GM19324 (cell line): ENCODE measurements around the gene CDR2L.
"Not testable (repeated sequence)": the region's sequence is repeated elsewhere in the genome, so short reads cannot be mapped to it uniquely, and the experiment has no call there.

Experiments
- ATAC-seq: cut with Tn5 transposase; IDR thresholded peaks from one replicate; pipeline ENCODE4 v1.9.1; 2021; ENCODE audit warnings: mild to moderate bottlenecking, moderate library complexity; ENCODE audit not compliant: unreplicated experiment, low FRiP score

The CDR2L gene

DNA sequence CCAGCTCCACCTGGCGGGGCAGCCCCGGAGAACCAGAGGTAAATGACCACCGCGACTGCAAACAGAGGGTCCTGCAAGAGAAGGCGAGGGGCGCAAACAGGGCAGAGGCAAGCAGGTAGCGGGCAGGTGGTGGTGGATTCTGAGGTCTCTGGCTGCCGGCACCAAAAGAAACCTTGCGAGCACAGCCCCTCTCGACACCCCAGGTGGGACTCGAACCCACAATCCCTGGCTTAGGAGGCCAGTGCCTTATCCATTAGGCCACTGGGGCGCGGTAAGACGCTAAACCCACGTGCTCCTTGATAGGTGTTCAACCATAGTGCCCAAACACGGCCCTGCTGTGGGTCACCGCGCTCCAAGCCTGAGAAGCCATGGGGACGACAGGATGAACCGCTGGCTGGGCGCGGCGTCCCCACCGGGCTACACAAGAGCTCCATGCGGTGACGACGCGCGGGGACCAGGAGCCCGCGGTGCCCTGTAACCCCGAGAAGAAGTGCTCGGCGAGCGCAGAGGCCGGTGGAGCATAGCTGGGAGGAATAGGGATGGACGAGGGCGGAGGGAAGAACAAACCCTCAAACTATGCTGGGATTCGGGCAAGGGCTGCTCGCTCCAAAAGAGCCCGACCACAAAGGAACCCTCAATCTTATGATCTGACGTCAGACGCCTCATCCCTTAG is 46.9 kb downstream of the CDR2L start:
- ATAC-seq, result peak; percentile 50

GRCh38 chr17:75036643-75037268 is 49.3 kb downstream of the CDR2L start:
- no peak for ATAC-seq

GRCh38 chr17:75039238-75039637 is 51.8 kb downstream of the CDR2L start:
- ATAC-seq, result no peak

DNA sequence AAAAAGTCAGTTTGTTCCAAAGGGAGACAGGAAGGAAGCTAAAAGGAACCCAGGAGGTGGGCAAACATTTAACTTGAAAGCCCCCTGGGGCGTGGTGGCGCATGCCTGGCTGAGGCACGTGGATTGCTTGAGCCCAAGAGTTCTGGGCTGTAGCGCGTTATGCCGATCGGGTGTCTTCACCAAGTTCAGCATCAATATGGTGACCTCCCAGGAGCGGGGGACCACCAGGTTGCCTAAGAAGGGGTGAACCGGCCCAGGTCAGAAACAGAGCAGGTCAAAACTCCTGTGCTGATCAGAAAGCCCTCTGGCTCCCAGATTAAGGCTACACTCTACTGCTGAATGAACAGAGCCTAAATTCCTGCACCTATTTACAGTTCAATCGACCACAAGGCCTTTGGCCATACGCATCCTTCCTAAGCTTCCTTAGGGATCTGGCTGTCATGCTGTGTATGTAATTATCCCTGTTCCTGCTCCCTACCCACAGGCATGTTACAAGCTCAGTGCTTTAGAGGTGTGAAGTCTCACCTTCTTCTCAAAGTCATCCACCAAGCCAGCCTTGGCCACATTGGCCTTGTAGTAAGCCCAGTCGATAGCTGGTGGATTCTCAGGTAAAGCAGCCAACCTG is 54.3 kb downstream of the CDR2L start:
- ATAC-seq, result no peak

DNA sequence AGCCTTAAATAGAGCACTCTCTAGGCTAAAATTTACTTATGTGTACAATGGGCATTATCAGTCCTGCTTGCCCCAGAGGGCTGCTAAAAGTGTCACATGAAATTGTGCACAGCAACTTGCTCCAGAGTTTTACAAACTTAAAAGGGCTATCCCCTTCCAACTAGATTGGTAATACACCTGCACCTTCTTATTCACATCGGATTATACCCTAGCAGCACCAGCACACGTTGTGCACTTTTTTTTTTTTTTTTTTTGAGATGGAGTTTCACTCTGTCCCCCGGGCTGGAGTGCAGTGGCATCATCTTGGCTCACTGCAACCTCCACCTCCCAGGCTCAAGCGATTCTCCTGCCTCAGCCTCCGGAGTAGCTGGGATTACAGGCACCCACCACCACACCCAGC is 56.4 kb downstream of the CDR2L start:
- not testable (repeated sequence) for ATAC-seq

GRCh38 chr17:75044716-75045115 is 57.3 kb downstream of the CDR2L start:
- ATAC-seq, result no peak

- ATAC-seq, result not testable (repeated sequence)
Observed at GRCh38 chr17:75045946-75046406, 58.5 kb downstream of the CDR2L start.

GRCh38 chr17:75046407-75047289 is 59.2 kb downstream of the CDR2L start, which contains the start of the genes ATP5PD and KCTD2:
Gene ATP5PD (minus strand): TSS chr17:75046969. CDS start chr17:75042650, 4,319 bp downstream.
Gene KCTD2 (plus strand): TSS chr17:75047225. CDS start chr17:75047251, 26 bp downstream.
- peak; percentile 96 for ATAC-seq

DNA sequence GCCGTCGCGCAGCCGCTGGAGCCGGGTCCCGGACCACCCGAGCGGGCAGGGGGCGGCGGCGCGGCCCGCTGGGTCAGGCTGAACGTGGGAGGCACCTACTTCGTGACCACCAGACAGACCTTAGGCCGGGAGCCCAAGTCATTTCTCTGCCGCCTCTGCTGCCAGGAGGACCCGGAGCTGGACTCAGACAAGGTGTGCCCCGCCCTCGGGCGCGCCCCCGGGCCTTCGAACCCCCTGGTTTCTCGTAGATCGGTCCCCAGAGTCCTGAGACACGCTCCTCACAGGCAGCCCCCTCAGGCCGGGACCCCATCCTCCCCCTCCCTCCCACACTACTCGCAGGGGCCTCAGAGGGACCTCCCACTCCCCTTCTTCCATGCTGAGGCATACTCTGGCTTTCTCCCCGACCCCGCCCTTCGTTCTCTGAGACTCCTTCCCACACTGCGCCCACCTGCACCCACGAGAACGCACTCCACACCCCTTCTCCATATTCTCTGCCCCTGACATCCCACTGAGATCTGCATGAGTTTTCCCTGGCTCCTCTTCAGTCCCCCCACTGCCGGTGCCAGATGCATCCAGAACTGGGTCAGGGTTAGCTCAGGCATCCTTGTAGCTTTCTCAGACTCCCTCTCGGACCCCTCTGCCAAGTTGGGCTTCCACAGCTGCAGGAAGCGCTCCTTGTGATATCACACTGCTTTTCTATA is 60.1 kb downstream of the CDR2L start:
- ATAC-seq, result peak; percentile 16

DNA sequence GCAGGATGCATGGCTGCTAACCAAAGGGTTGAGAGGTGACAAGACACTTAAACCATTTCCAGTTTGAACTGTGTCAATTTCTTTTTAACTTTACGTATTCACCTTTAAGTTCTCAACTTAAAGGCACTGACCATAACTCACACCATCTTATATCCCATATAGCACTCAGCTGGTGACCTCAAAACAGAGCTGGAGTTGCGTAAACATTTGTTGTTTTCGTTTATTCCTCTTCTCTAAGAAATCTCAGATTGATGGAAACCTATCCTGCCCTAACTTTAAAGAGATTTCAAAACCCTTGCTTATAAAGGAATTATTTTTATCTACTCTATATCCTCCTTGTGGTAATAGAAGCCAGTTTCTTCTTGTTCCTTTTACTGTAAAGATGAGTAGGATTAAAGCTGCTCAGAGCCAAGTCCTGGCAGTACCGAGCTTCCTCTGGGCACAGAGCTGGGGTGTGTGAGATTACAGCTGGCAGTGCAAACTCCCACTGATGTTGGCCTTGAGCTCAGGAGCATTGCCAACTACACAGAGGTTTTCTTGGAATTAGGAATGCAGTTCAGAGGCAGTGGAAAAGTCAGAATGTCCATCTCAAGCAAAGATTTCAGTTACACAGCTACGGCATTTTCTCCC is 60.9 kb downstream of the CDR2L start:
- ATAC-seq, result no peak

DNA sequence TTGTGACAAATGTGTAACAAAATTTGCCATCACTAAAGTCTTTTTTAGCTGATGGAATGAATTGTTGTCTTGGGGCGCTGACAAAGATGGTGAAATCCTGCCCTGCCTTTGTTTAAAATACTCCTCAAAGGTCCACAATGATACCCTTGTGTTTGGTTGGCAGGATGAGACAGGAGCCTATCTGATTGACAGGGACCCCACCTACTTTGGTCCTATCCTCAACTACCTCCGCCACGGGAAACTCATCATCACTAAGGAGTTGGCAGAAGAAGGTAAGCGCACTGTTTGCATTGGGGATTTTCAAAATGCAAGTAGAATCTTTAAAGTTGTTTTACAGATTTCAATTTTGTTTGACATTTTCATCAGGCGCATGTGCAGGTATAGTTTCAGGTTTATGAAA is 61.6 kb downstream of the CDR2L start:
- ATAC-seq, result no peak

DNA sequence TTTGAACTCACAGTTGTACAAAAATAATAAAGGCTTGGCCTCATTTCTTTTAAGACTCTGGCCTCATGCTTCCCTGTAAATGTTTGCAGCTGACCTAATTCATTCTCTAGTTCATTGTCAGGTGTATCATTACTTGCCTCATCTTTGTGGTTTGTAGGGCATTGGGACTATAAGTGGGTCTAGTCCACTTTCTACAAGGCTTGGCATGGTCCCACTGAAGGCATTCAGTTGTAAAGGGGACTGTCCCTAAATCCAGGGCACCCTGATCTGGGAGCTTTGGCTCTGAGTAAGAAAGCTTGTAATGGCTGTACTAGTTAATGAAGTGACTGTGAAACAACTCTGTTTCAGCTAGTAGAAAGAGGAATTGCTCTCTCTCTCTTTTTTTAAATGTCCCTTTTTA is 62.3 kb downstream of the CDR2L start:
- ATAC-seq, result no peak

GRCh38 chr17:75051941-75052340 is 64.5 kb downstream of the CDR2L start:
- no peak for ATAC-seq
